ENCODE results near the gene CAPN2. TPM values are rescaled to one million over a fixed set of nuclear protein-coding genes. Genes with fewer than 3 reads are reported as not detected.

Gene CAPN2
- total RNA-seq, 4 donors from 2014 or later = 193 to 505 (median 387) TPM

DNA sequence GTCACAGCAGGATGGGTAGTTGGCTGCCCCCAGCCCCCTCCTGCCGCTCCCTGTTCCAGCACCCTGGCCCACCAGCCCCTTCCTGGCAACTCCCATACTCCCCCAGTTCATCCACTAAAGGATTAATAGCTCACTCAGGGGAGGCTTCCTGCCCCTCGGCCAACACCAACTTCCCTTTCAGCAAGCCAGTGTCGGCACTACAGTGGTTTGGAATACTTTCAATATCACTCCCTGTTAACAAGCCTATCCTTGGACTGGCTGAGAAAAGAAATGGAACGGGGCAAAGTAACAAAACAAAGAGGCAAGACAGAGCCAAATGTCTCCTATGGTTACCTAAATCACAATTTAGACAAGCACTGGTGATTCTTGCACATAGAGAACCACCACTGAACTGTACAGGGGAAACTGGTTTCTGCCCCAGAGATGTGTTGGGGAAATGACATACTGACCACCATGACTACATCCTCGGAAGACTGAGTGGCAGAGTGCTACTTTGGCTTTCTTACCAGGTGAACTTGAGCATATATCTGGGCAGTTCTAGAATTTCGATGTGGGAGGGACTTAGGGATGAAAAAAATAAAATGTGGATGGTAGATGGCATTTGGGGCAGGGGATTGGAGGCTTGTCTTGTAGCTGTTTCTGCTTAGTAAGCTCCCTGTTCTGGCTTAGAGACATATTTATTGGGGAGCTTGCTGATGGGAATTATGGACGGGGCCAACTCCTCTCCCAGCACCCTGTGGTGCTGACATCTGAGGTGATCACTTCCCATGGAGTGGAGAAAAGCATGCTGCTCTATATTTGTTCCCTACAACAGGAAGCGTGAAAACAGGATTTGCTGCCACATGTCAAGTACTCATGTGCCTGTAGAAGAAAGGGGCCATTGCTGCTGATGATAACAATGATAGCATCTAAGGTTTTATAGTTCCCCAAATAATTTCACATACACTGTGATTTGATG, 7.1 kb upstream of the CAPN2 start:
- intact Hi-C loops (cut with DNase I; ENCODE audit: low total_unique reads) (no loop called here), in situ Hi-C loops (cut with MboI; ENCODE audit: low pct_ligation_motif_present in 1 of 4, low pct_unique_long_range_greater_than_20kb in 1 of 4, low sequenced_read_pairs in 3 of 4) (loop anchor here in 2 of 4 donors (5.0 to 10.0 kb wide), 2 partner anchors 47 to 50 kb away; no protein-coding TSS in a partner anchor)
- no peak overlapping the region for H3K4me3 ChIP-seq
- no peak for DNase-seq
- peaks cover 10 to 47% (median 33%) of the 10 kb centered on the region in 4 donors for H3K4me1 ChIP-seq
- H3K9me3 ChIP-seq = no peaks in the 10 kb centered on the region
- WGBS, 2 donors (ENCODE audit: low coverage in 1 of 2) = 60 to 75% methylated on average over 4 to 8 of the region's 8 CpGs
- peak overlapping the region in 3 of 4 donors; percentile 81 to 89 (median 88) for H3K27ac ChIP-seq
- TF ChIP-seq EP300 (IDR thresholded peaks at IDR 0.05; ENCODE audit: low read depth) (no peak), POLR2A (IDR thresholded peaks at IDR 0.05) (no peak), POLR2AphosphoS5 (IDR thresholded peaks at IDR 0.05) (no peak)
- TF ChIP-seq, protein P1, sequence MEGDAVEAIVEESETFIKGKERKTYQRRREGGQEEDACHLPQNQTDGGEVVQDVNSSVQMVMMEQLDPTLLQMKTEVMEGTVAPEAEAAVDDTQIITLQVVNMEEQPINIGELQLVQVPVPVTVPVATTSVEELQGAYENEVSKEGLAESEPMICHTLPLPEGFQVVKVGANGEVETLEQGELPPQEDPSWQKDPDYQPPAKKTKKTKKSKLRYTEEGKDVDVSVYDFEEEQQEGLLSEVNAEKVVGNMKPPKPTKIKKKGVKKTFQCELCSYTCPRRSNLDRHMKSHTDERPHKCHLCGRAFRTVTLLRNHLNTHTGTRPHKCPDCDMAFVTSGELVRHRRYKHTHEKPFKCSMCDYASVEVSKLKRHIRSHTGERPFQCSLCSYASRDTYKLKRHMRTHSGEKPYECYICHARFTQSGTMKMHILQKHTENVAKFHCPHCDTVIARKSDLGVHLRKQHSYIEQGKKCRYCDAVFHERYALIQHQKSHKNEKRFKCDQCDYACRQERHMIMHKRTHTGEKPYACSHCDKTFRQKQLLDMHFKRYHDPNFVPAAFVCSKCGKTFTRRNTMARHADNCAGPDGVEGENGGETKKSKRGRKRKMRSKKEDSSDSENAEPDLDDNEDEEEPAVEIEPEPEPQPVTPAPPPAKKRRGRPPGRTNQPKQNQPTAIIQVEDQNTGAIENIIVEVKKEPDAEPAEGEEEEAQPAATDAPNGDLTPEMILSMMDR (IDR thresholded peaks at IDR 0.05) = no peak
- H3K36me3 ChIP-seq = no peaks in the 10 kb centered on the region
- no peaks in the 10 kb centered on the region for H3K27me3 ChIP-seq

DNA sequence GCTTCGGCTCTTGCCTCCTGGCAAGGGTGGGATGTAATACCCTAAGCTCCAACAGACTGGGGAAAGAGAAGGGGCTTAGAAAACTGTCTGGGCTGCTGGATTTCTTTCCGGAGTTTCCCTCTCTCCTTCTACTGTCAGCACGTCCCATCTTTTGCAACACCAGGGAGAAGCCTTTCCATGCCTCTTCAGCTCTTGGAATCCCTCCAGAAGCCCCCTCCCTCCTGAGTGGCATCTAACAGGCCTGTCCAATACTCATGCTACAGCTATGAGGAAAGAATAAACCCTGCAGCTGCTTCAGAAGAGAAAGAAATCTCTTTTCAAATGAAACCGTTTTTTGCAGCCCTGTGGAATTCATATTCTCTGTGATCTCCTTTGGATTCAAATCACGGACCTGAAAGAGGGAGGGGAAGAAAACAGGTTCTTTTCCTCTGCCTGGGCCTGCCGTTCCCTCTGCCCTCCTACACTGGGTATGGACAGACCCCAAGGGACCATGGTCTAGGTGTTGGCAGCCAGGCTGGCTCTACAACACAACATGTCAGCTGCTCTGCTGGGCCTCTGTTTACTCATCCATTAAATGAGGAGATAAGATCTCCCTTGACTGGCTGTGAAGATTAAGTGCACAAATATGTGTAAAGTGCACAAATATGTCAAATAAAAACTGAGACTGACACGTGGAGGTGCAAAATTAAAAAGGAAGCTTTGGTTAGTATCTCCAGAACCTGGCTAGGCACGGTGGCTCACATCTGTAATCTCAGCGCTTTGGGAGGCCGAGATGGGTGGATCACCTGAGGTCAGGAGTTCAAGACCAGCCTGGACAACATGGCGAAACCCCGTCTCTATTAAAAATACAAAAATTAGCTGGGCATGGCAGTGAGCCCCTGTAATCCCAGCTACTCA, 6.0 kb upstream of the CAPN2 start:
- no peaks in the 10 kb centered on the region for H3K27me3 ChIP-seq
- peak; percentile 42 for DNase-seq
- H3K36me3 ChIP-seq = no peaks in the 10 kb centered on the region
- H3K4me1 ChIP-seq = peaks cover 10 to 47% (median 32%) of the 10 kb centered on the region in 4 donors
- in situ Hi-C loops (cut with MboI; ENCODE audit: low pct_ligation_motif_present in 1 of 4, low pct_unique_long_range_greater_than_20kb in 1 of 4, low sequenced_read_pairs in 3 of 4) (loop anchor here in 2 of 4 donors (5.0 to 10.0 kb wide), 2 partner anchors 46 to 48 kb away; no protein-coding TSS in a partner anchor), intact Hi-C loops (cut with DNase I; ENCODE audit: low total_unique reads) (no loop called here)
- no peak overlapping the region for H3K4me3 ChIP-seq
- no peaks in the 10 kb centered on the region for H3K9me3 ChIP-seq
- 56 to 63% methylated on average over 6 to 12 of the region's 12 CpGs for WGBS, 2 donors (ENCODE audit: low coverage in 1 of 2)
- TF ChIP-seq POLR2A (IDR thresholded peaks at IDR 0.05) (no peak), EP300 (IDR thresholded peaks at IDR 0.05; ENCODE audit: low read depth) (no peak), POLR2AphosphoS5 (IDR thresholded peaks at IDR 0.05) (no peak)
- TF ChIP-seq, protein P1 (IDR thresholded peaks at IDR 0.05) = no peak
- H3K27ac ChIP-seq = peak overlapping the region; percentile 81 to 89 (median 86)

DNA sequence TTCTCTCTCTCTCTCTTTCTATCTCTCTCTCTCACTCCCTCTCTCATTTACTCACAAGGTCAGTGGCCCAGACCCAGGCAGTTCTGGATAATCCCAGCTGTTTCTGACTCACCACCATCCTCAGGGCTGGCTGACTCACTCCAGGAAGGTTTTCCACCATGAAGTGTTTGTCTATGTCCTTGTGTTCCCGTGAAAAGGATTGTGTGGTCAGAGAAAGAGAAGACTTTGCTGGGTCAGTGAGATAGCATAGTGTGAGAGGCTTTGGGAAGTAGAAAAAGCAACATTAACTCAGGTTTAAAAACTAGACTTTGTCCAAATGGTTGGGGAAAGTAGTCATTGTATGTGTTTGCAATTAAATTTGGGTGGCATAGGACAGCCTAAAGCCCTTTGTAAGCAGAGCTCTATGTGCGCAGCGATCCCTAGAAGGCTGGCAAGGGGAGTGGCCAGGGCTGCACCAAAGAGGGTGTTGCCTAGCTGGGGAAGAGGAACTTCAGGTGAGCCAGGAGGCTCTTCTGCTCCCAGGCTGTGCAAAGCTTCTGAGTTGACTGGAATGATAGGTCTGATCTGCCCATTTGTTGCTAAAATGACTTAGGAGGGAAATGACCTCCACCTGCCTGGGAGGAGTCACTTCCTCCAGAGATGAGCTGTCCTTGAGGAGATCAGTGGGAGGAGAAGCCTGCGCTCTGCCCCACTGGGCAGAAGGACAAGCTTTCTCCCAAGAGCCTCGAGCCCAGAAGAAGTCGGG, 4.9 kb upstream of the CAPN2 start:
- intact Hi-C loops (cut with DNase I; ENCODE audit: low total_unique reads) = no loop called here
- Histone ChIP-seq H3K4me3 (no peak overlapping the region), H3K4me1 (peaks cover 10 to 53% (median 36%) of the 10 kb centered on the region in 4 donors), H3K27ac (peak overlapping the region; percentile 81 to 89 (median 86)), H3K9me3 (no peaks in the 10 kb centered on the region), H3K36me3 (no peaks in the 10 kb centered on the region), H3K27me3 (no peaks in the 10 kb centered on the region)
- in situ Hi-C loops (cut with MboI; ENCODE audit: low pct_ligation_motif_present in 1 of 4, low pct_unique_long_range_greater_than_20kb in 1 of 4, low sequenced_read_pairs in 3 of 4) = loop anchor here in 2 of 4 donors (5.0 to 10.0 kb wide), 2 partner anchors 45 to 47 kb away; no protein-coding TSS in a partner anchor
- WGBS, 2 donors (ENCODE audit: low coverage in 1 of 2) = 13 to 45% methylated on average over 3 to 6 of the region's 6 CpGs
- TF ChIP-seq POLR2AphosphoS5 (IDR thresholded peaks at IDR 0.05) = peak in 2 of 3 donors; percentile 59 to 74
- TF ChIP-seq, protein P1 (IDR thresholded peaks at IDR 0.05) = no peak
- peak; percentile 77 for DNase-seq
